H9 (cell line): Measurements from ENCODE around the gene CASQ2. TPM values are rescaled to one million over a fixed set of nuclear protein-coding genes. Genes with fewer than 3 reads are reported as not detected.

Source experiments
- DNase-seq: peaks from one replicate; pipeline ENCODE4 v3.0.0-alpha.2; 2017
- H2AFZ ChIP-seq: one replicate; pipeline ENCODE4 v1.6.1; 2013; ENCODE audit warnings: mild to moderate bottlenecking, low read length, control low read depth, moderate library complexity
- H2AK5ac ChIP-seq: 2 replicates; pipeline ENCODE4 v1.6.1; 2013; ENCODE audit warnings: low read length, control low read depth, mixed read lengths; ENCODE audit not compliant: insufficient read length
- H2BK120ac ChIP-seq: one replicate; pipeline ENCODE4 v1.6.1; 2013; ENCODE audit warnings: low read depth, mild to moderate bottlenecking, low read length, control low read depth, inconsistent platforms; ENCODE audit not compliant: poor library complexity, severe bottlenecking
- H2BK12ac ChIP-seq: 2 replicates; pipeline ENCODE4 v1.6.1; 2013; ENCODE audit warnings: low read length, control low read depth, mixed read lengths, low read depth; ENCODE audit not compliant: insufficient read length
- H2BK15ac ChIP-seq: 2 replicates; pipeline ENCODE4 v1.6.1; 2013; ENCODE audit warnings: low read depth, low read length, control low read depth
- H2BK20ac ChIP-seq: one replicate; pipeline ENCODE4 v1.6.1; 2013; ENCODE audit warnings: low read depth, mild to moderate bottlenecking, low read length, control low read depth, inconsistent platforms; ENCODE audit not compliant: poor library complexity, severe bottlenecking
- H2BK5ac ChIP-seq: 2 replicates; pipeline ENCODE4 v1.6.1; 2013; ENCODE audit warnings: low read length, control low read depth, mixed read lengths; ENCODE audit not compliant: insufficient read length
- H3K14ac ChIP-seq: 2 replicates; pipeline ENCODE4 v1.6.1; 2013; ENCODE audit warnings: low read length, control low read depth; ENCODE audit not compliant: insufficient read depth
- H3K18ac ChIP-seq: 2 replicates; pipeline ENCODE4 v1.6.1; 2013; ENCODE audit warnings: low read depth, mild to moderate bottlenecking, mixed read lengths, low read length, control low read depth; ENCODE audit not compliant: insufficient read length
- H3K23ac ChIP-seq: 2 replicates; pipeline ENCODE4 v1.6.1; 2013; ENCODE audit warnings: low read length, control low read depth, mixed read lengths, low read depth; ENCODE audit not compliant: insufficient read length
- H3K23me2 ChIP-seq: 2 replicates; pipeline ENCODE4 v1.6.1; 2013; ENCODE audit warnings: low read depth, mild to moderate bottlenecking, mixed read lengths, low read length, control low read depth; ENCODE audit not compliant: insufficient read length, poor library complexity, severe bottlenecking
- H3K27ac ChIP-seq: 2 replicates; pipeline ENCODE4 v1.5.1; 2013; ENCODE audit warnings: low read length, control low read depth, mixed read lengths, low read depth; ENCODE audit not compliant: insufficient read length
- H3K27me3 ChIP-seq: 2 replicates; pipeline ENCODE4 v1.6.1; 2013; ENCODE audit warnings: low read length, control low read depth, inconsistent platforms; ENCODE audit not compliant: insufficient read depth
- H3K4ac ChIP-seq: 2 replicates; pipeline ENCODE4 v1.6.1; 2013; ENCODE audit warnings: low read depth, mild to moderate bottlenecking, control low read depth, inconsistent platforms, low read length, moderate library complexity
- H3K4me1 ChIP-seq: 2 replicates; pipeline ENCODE4 v1.6.1; 2013; ENCODE audit warnings: low read length, control low read depth, inconsistent platforms; ENCODE audit not compliant: insufficient read depth
- H3K4me2 ChIP-seq: 2 replicates; pipeline ENCODE4 v1.6.1; 2013; ENCODE audit warnings: low read length, control low read depth, mixed read lengths; ENCODE audit not compliant: insufficient read length, insufficient read depth
- H3K56ac ChIP-seq: 2 replicates; pipeline ENCODE4 v1.6.1; 2013; ENCODE audit warnings: low read depth, mild to moderate bottlenecking, mixed read lengths, low read length, control low read depth; ENCODE audit not compliant: insufficient read length
- H3K79me1 ChIP-seq: 2 replicates; pipeline ENCODE4 v1.6.1; 2013; ENCODE audit warnings: low read depth, mild to moderate bottlenecking, moderate library complexity, low read length, control low read depth, inconsistent platforms; ENCODE audit not compliant: insufficient read depth, poor library complexity, severe bottlenecking
- H3K79me2 ChIP-seq: 2 replicates; pipeline ENCODE4 v1.6.1; 2013; ENCODE audit warnings: low read length, control low read depth, inconsistent platforms; ENCODE audit not compliant: insufficient read depth
- H3K9ac ChIP-seq: 2 replicates; pipeline ENCODE4 v1.6.1; 2013; ENCODE audit warnings: low read length, control low read depth, mixed read lengths; ENCODE audit not compliant: insufficient read length; ENCODE audit errors: extremely low read depth
- H3K9me3 ChIP-seq: one replicate; pipeline ENCODE4 v1.6.1; 2013; ENCODE audit warnings: low read depth, low read length, inconsistent platforms; ENCODE audit not compliant: control insufficient read depth
- H3T11ph ChIP-seq: one replicate; pipeline ENCODE4 v1.6.1; 2013; ENCODE audit warnings: mild to moderate bottlenecking, low read length, control low read depth, inconsistent platforms
- H4K20me1 ChIP-seq: one replicate; pipeline ENCODE4 v1.6.1; 2013; ENCODE audit not compliant: control insufficient read depth, insufficient read length, insufficient read depth
- H4K5ac ChIP-seq: 2 replicates; pipeline ENCODE4 v1.6.1; 2013; ENCODE audit warnings: low read depth, mild to moderate bottlenecking, mixed read lengths, low read length, control low read depth; ENCODE audit not compliant: insufficient read length
- H4K8ac ChIP-seq: replicated peaks from 2 replicates; pipeline ENCODE4 v1.6.1; 2013; ENCODE audit warnings: low read length, control low read depth, mixed read lengths, low read depth; ENCODE audit not compliant: insufficient read length
- H4K91ac ChIP-seq: 2 replicates; pipeline ENCODE4 v1.6.1; 2013; ENCODE audit warnings: low read depth, mild to moderate bottlenecking, moderate library complexity, mixed read lengths, low read length, control low read depth; ENCODE audit not compliant: insufficient read length
- H3K27ac Mint-ChIP-seq, 3 experiments: 2 replicates in 2 of 3; 3 replicates in 1 of 3; pipeline ENCODE4 v1.8.0; 2020 to 2021; ENCODE audit warnings: mixed read lengths in 3 of 3, mild to moderate bottlenecking in 1 of 3, moderate library complexity in 1 of 3
- H3K27me3 Mint-ChIP-seq: 2 replicates; pipeline ENCODE4 v1.8.0; 2021; ENCODE audit warnings: low read depth, mild to moderate bottlenecking, moderate library complexity, mixed read lengths
- H3K36me3 Mint-ChIP-seq, 3 experiments: 2 replicates in 2 of 3; 3 replicates in 1 of 3; pipeline ENCODE4 v1.8.0; 2020 to 2021; ENCODE audit warnings: low read depth in 3 of 3, mixed read lengths in 3 of 3; ENCODE audit not compliant: insufficient read depth in 1 of 3
- H3K4me1 Mint-ChIP-seq, 2 experiments: 2 replicates each; pipeline ENCODE4 v1.8.0; 2020; ENCODE audit warnings: mixed read lengths in 2 of 2
- H3K4me3 Mint-ChIP-seq, 2 experiments: 2 replicates in 1 of 2; 3 replicates in 1 of 2; pipeline ENCODE4 v1.8.0; 2020 to 2021; ENCODE audit warnings: mild to moderate bottlenecking in 2 of 2, mixed read lengths in 2 of 2, moderate library complexity in 1 of 2
- H3K9me3 Mint-ChIP-seq, 2 experiments: 2 replicates in 1 of 2; 3 replicates in 1 of 2; pipeline ENCODE4 v1.8.0; 2020; ENCODE audit warnings: mild to moderate bottlenecking in 2 of 2, mixed read lengths in 2 of 2, moderate library complexity in 1 of 2
- WGBS: extraction: QIAGEN DNeasy Blood & Tissue Kit; methylation state at CpG from one replicate; pipeline ENCODE4 v1.1.7; 2013; ENCODE audit warnings: missing lambda C conversion rate, low lambda C conversion rate, mixed read lengths; ENCODE audit not compliant: insufficient read length; ENCODE audit errors: extremely low coverage; 5-methylcytosine and 5-hydroxymethylcytosine counted together
- total RNA-seq: library from RNA; stranded (reverse); gene quantifications from 2 replicates; pipeline ENCODE4 v1.2.1, GENCODE V29; 2021
- TF ChIP-seq, protein P1 (sequence below): fragments of 200-600 bp; sonication (generic); conservative IDR thresholded peaks from 3 replicates; pipeline ENCODE4 v1.8.0; 2021; ENCODE audit warnings: antibody characterized with exemption, mild to moderate bottlenecking

The CASQ2 gene
- total RNA-seq, 1 experiment from 2014 or later: not detected

DNA sequence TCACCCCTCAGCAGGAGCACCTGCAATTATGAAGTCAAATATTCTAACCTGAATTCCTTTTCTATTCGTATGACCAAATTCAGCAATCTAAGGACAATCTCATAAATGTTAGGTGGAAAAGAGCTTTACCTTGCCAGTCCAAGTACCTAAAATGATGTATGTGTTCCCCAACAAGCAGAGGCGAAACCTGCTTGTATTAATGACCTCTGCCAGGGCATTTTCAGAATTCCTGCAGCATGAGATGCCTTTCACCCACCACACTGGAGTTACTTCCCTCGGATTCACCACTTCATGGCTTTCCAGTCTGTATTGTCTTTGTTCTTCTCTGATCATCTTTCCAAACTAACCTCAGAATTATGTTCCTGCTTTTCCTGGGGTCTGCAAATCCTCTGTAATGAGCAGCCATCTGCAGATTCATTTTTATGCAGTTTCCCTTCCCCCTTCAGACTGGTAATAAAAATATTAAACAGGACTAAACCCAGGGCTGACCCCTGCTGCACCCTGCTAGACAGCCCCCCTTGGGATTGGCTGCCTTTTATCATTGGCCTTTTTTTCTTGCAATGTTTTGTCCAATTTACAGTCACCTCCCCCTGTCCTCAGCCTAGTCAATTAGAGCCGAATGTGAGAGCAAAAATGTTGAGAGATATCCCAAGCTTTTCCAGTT, 26.6 kb upstream of the CASQ2 start:
- Histone ChIP-seq H2BK20ac (no peak overlapping the region), H3K23me2 (no peaks in the 10 kb centered on the region), H3T11ph (no peak overlapping the region), H2BK12ac (no peak overlapping the region), H4K91ac (no peak overlapping the region), H3K27me3 (no peaks in the 10 kb centered on the region; the same call in 1 of the 2 replicates), H2BK120ac (no peak overlapping the region), H3K27ac (no peak overlapping the region), H2AFZ (no peak overlapping the region), H3K4me2 (no peak overlapping the region), H3K9me3 (no peaks in the 10 kb centered on the region), H3K4ac (no peak overlapping the region), H2BK15ac (no peak overlapping the region), H3K4me1 (peaks cover 5% of the 10 kb centered on the region; the same call in 1 of the 2 replicates), H2AK5ac (no peak overlapping the region), H3K9ac (no peak overlapping the region), H3K18ac (no peak overlapping the region), H3K79me1 (no peaks in the 10 kb centered on the region), H4K8ac (no peak overlapping the region), H2BK5ac (no peak overlapping the region), H3K14ac (no peak overlapping the region), H3K79me2 (no peaks in the 10 kb centered on the region), H3K56ac (no peak overlapping the region), H4K5ac (no peak overlapping the region), H3K23ac (no peak overlapping the region), H4K20me1 (no peaks in the 10 kb centered on the region)
- no peaks in the 10 kb centered on the region for H3K9me3 Mint-ChIP-seq
- H3K27ac Mint-ChIP-seq: peak overlapping the region in 1 of 3 experiments; percentile 13; a peak in 1 of 7 replicates
- peaks cover 36 to 40% of the 10 kb centered on the region in 2 experiments for H3K4me1 Mint-ChIP-seq
- no peak overlapping the region for H3K4me3 Mint-ChIP-seq
- TF ChIP-seq, protein P1, sequence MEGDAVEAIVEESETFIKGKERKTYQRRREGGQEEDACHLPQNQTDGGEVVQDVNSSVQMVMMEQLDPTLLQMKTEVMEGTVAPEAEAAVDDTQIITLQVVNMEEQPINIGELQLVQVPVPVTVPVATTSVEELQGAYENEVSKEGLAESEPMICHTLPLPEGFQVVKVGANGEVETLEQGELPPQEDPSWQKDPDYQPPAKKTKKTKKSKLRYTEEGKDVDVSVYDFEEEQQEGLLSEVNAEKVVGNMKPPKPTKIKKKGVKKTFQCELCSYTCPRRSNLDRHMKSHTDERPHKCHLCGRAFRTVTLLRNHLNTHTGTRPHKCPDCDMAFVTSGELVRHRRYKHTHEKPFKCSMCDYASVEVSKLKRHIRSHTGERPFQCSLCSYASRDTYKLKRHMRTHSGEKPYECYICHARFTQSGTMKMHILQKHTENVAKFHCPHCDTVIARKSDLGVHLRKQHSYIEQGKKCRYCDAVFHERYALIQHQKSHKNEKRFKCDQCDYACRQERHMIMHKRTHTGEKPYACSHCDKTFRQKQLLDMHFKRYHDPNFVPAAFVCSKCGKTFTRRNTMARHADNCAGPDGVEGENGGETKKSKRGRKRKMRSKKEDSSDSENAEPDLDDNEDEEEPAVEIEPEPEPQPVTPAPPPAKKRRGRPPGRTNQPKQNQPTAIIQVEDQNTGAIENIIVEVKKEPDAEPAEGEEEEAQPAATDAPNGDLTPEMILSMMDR: no peak
- H3K36me3 Mint-ChIP-seq: no peaks in the 10 kb centered on the region
- no peaks in the 10 kb centered on the region for H3K27me3 Mint-ChIP-seq
- no peak for DNase-seq
- no CpG with 5 or more reads among the region's 4 CpGs for WGBS
